Osteoblast (primary cell): ENCODE results near the gene HAUS5. TPM values are rescaled to one million over a fixed set of nuclear protein-coding genes. Genes with fewer than 3 reads are reported as not detected.
"Not testable (repeated sequence)": the region's sequence is repeated elsewhere in the genome, so short reads cannot be mapped to it uniquely, and the experiment has no call there.

Experiments used
- DNase-seq: peaks from one replicate; pipeline ENCODE4 v3.0.0; 2011; ENCODE audit warnings: low spot score, mixed read lengths; ENCODE audit not compliant: insufficient read length; ENCODE audit errors: missing footprints
- H2AFZ ChIP-seq: 2 replicates; pipeline ENCODE4 v1.6.0; 2011; ENCODE audit warnings: mild to moderate bottlenecking, low read length
- H3K27ac ChIP-seq: 2 replicates; pipeline ENCODE4 v1.5.1; 2011; ENCODE audit warnings: mild to moderate bottlenecking, low read depth, low read length, moderate library complexity
- H3K27me3 ChIP-seq: 2 replicates; pipeline ENCODE4 v1.6.0; 2012; ENCODE audit warnings: mild to moderate bottlenecking, control low read depth, inconsistent platforms, low read length, moderate library complexity; ENCODE audit not compliant: insufficient read depth
- H3K36me3 ChIP-seq: 2 replicates; pipeline ENCODE4 v1.5.1; 2011; ENCODE audit warnings: mild to moderate bottlenecking, low read length, control low read depth, moderate library complexity; ENCODE audit not compliant: insufficient read depth
- H3K4me1 ChIP-seq: 2 replicates; pipeline ENCODE4 v1.5.1; 2011; ENCODE audit warnings: mild to moderate bottlenecking, low read length, control low read depth, moderate library complexity; ENCODE audit not compliant: insufficient read depth
- H3K4me2 ChIP-seq: 2 replicates; pipeline ENCODE4 v1.6.0; 2011; ENCODE audit warnings: mild to moderate bottlenecking, low read length; ENCODE audit not compliant: insufficient read depth
- H3K4me3 ChIP-seq: fragments of 200-600 bp; sonication (generic); 3 replicates; pipeline ENCODE4 v1.5.1; 2012; ENCODE audit warnings: mild to moderate bottlenecking, low read length, inconsistent platforms; ENCODE audit not compliant: insufficient read depth
- H3K79me2 ChIP-seq: 2 replicates; pipeline ENCODE4 v1.6.0; 2012; ENCODE audit warnings: mild to moderate bottlenecking, low read length, control low read depth, inconsistent platforms; ENCODE audit not compliant: insufficient read depth
- H3K9me3 ChIP-seq: 2 replicates; pipeline ENCODE4 v1.5.1; 2011; ENCODE audit warnings: low read depth, low read length, control low read depth
- H4K20me1 ChIP-seq: 2 replicates; pipeline ENCODE4 v1.6.0; 2012; ENCODE audit warnings: mild to moderate bottlenecking, low read length, control low read depth; ENCODE audit not compliant: insufficient read depth
- CTCF ChIP-seq: IDR thresholded peaks from 2 replicates; pipeline ENCODE4 v1.5.1; 2011; ENCODE audit warnings: mild to moderate bottlenecking, low read depth, low read length, moderate library complexity; ENCODE audit errors: extremely low read depth
- total RNA-seq: library from RNA; depleted of rRNA; stranded (reverse); fragments of >200 nt; gene quantifications from 2 replicates; pipeline ENCODE4 v1.2.3, GENCODE V29; 2012

HAUS5 gene
- total RNA-seq, 1 donor = 4.7 TPM

DNA sequence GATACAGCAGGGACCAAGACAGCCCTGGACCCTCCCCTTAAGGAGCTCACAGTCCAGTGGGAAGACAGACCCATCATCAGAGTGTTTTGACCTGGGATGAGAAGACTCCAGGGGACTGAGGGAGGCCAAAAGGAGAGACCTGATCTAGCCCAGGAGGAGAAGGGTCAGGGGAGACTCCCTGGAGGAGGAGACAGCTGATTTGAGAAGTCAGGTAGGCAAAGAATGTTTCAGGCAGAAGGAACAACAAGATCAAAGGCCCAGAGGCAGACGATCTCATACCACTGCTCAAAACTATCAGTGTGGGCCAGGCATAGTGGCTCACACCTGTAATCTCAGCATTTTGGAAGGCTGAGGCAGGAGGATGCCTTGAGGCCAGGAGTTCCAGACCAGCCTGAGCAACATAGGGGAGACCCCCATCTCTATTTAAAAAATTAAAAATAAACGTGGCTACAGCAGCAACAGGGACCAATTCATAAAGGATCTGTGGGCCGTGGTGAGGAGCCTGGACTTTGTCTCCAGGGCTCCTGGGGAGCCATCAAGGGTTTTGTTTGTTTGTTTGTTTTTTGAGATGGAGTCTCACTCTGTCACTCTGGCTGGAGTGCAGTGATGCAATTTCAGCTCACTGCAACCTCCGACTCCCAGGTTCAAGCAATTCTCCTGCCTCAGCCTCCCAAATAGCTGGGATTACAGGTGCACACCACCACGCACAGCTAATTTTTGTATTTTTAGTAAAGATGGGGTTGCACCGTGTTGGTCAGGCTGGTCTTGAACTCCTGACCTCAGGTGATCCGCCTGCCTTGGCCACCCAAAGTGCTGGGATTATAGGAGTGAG lies 33.4 kb downstream of the HAUS5 start:
- H3K4me2 ChIP-seq = no peak overlapping the region
- peaks cover 17% of the 10 kb centered on the region for H3K4me1 ChIP-seq
- H2AFZ ChIP-seq = peak overlapping the region; percentile 97
- peaks cover 1% of the 10 kb centered on the region for H3K36me3 ChIP-seq
- no peak overlapping the region for H3K4me3 ChIP-seq
- H3K27ac ChIP-seq = no peak overlapping the region
- peak; percentile 25 for DNase-seq
- peaks cover 5% of the 10 kb centered on the region for H4K20me1 ChIP-seq
- no peaks in the 10 kb centered on the region for H3K9me3 ChIP-seq
- no peak for TF ChIP-seq CTCF
- no peaks in the 10 kb centered on the region for H3K27me3 ChIP-seq
- peaks cover 28% of the 10 kb centered on the region for H3K79me2 ChIP-seq

- TF ChIP-seq CTCF = no peak
- no peaks in the 10 kb centered on the region for H3K9me3 ChIP-seq
- H3K4me2 ChIP-seq = peak within 1 kb of the TSS; percentile 99
- H4K20me1 ChIP-seq = peaks cover 9% of the 10 kb centered on the region
- peaks cover 32% of the 10 kb centered on the region for H3K79me2 ChIP-seq
- H2AFZ ChIP-seq = peak within 1 kb of the TSS; percentile 90
- H3K27ac ChIP-seq = peak within 1 kb of the TSS; percentile 74
- no peaks in the 10 kb centered on the region for H3K27me3 ChIP-seq
- DNase-seq = peak; percentile 100
- peak within 1 kb of the TSS; percentile 88 for H3K4me3 ChIP-seq
- peaks cover 15% of the 10 kb centered on the region for H3K36me3 ChIP-seq
- peaks cover 11% of the 10 kb centered on the region for H3K4me1 ChIP-seq
These were observed 35.8 kb downstream of the HAUS5 start, which contains the start of gene COX6B1 for GRCh38 chr19:35648017-35648961. TSS of gene COX6B1 (plus strand) at chr19:35648323. CDS start at chr19:35651244, 2,921 bp downstream.

- TF ChIP-seq CTCF = no peak
- Histone ChIP-seq H3K4me3 (no peak overlapping the region), H3K4me2 (no peak overlapping the region), H4K20me1 (peaks cover 11% of the 10 kb centered on the region), H2AFZ (no peak overlapping the region), H3K79me2 (peaks cover 32% of the 10 kb centered on the region), H3K36me3 (peaks cover 33% of the 10 kb centered on the region), H3K9me3 (no peaks in the 10 kb centered on the region), H3K27me3 (no peaks in the 10 kb centered on the region), H3K27ac (no peak overlapping the region), H3K4me1 (peaks cover 6% of the 10 kb centered on the region)
- DNase-seq = peak; percentile 39
These were observed 38.0 kb downstream of the HAUS5 start for GRCh38 chr19:35650581-35650980.

GRCh38 chr19:35654828-35655227 lies 42.3 kb downstream of the HAUS5 start:
- Histone ChIP-seq H3K36me3 (peaks cover 63% of the 10 kb centered on the region), H3K79me2 (peaks cover 17% of the 10 kb centered on the region), H4K20me1 (peaks cover 20% of the 10 kb centered on the region)
- H2AFZ ChIP-seq, H3K4me1 ChIP-seq, H3K9me3 ChIP-seq, DNase-seq, H3K27ac ChIP-seq, H3K27me3 ChIP-seq, H3K4me3 ChIP-seq, H3K4me2 ChIP-seq: not testable (repeated sequence)
